Kidney (tissue), 14 donors: Measurements from ENCODE around the gene INPP5A. TPM values are rescaled to one million over a fixed set of nuclear protein-coding genes. Genes with fewer than 3 reads are reported as not detected.
"Not testable (repeated sequence)": the region's sequence is repeated elsewhere in the genome, so short reads cannot be mapped to it uniquely, and the experiment has no call there.

Experiments
- DNase-seq, 5 donors: peaks; one replicate each; pipeline ENCODE4 v3.0.0-alpha.2; 2013 to 2020
- FAIRE-seq: peaks from 2 replicates; lab custom pipeline; 2012; peaks lifted over from hg19 to GRCh38; lab: Jason Lieb, UNC
- H3K27ac ChIP-seq, 2 donors: one replicate each; pipeline ENCODE4 v1.7.0; 2013; ENCODE audit warnings: low read depth in 2 of 2, low read length in 2 of 2, inconsistent platforms in 1 of 2
- H3K27me3 ChIP-seq: one replicate; pipeline ENCODE4 v1.7.1; 2013; ENCODE audit warnings: low read length, inconsistent platforms; ENCODE audit not compliant: control insufficient read depth, insufficient read depth
- H3K36me3 ChIP-seq, 3 donors: one replicate each; pipeline versions ENCODE4 v1.7.0 to v1.7.1; 2013; ENCODE audit warnings: low read length in 3 of 3, control low read depth in 1 of 3, inconsistent platforms in 1 of 3; ENCODE audit not compliant: insufficient read depth in 3 of 3, control insufficient read depth in 2 of 3
- H3K4me1 ChIP-seq, 3 donors: one replicate each; pipeline versions ENCODE4 v1.7.0 to v1.7.1; 2013; ENCODE audit warnings: low read length in 3 of 3, inconsistent platforms in 1 of 3, low read depth in 1 of 3; ENCODE audit not compliant: control insufficient read depth in 2 of 3, insufficient read depth in 2 of 3
- H3K4me3 ChIP-seq, 3 donors: one replicate each; pipeline versions ENCODE4 v1.7.0 to v1.8.1; 2013; ENCODE audit warnings: low read length in 3 of 3, control low read depth in 1 of 3, inconsistent platforms in 1 of 3
- H3K9ac ChIP-seq, 3 donors: one replicate each; pipeline versions ENCODE4 v1.7.0 to v1.7.1; 2013; ENCODE audit warnings: low read length in 3 of 3, control low read depth in 1 of 3, inconsistent platforms in 1 of 3
- H3K9me3 ChIP-seq, 3 donors: one replicate each; pipeline versions ENCODE4 v1.7.0 to v1.7.1; 2013; ENCODE audit warnings: low read length in 3 of 3, control low read depth in 1 of 3, inconsistent platforms in 1 of 3; ENCODE audit not compliant: control insufficient read depth in 2 of 3, insufficient read depth in 1 of 3
- CTCF ChIP-seq: IDR thresholded peaks from 3 replicates; pipeline ENCODE4 v1.5.1; 2012; ENCODE audit warnings: mild to moderate bottlenecking, moderate library complexity, borderline replicate concordance; ENCODE audit not compliant: insufficient read depth; ENCODE audit errors: extremely low read depth
- intact Hi-C: fragments of 100-400 bp; cut with DNase I; formaldehyde crosslinking; loops from one replicate; pipeline ENCODE4 v1.11.1; 2022
- polyA plus RNA-seq: library from polyadenylated mRNA; stranded (reverse); fragments of 350-450 nt; fragmentation: Illumina TruSeq; extraction: RNeasy Lipid Tissue Mini Kit (QIAGEN cat#74804); gene quantifications from one replicate; pipeline ENCODE4 v1.2.3, GENCODE V29; 2014; ENCODE audit warnings: low read depth, low replicate concordance; ENCODE audit not compliant: insufficient read depth
- total RNA-seq: library from RNA; stranded (reverse); fragmentation: NEBNext Ultra II Directional; extraction: Animal tissue kit (Norgen Biotek cat#: 25700); gene quantifications from one replicate; pipeline ENCODE4 v1.2.1, GENCODE V29; 2021
- donor health status: control.
- donor health status: control.
- donor health status: control.
- donor health status: control.
- donor health status: control.
- donor health status: DM: yes; HTN: yes; CAD: no.
- donor health status: Normal renal cell carcinoma (clear cell type).

Gene INPP5A
- total and polyA plus RNA-seq, 2 donors from 2014 or later = 20.8 to 40.3 TPM

- Histone ChIP-seq H3K4me3 (no peak overlapping the region), H3K9me3 (no peaks in the 10 kb centered on the region), H3K27me3 (no peaks in the 10 kb centered on the region), H3K36me3 (no peaks in the 10 kb centered on the region), H3K27ac (no peak overlapping the region), H3K9ac (no peak overlapping the region), H3K4me1 (peaks cover 0 to 9% (median 0%) of the 10 kb centered on the region in 3 donors)
- DNase-seq = peak in 2 of 5 donors; percentile 27 to 55
- intact Hi-C loops = no loop called here
- no peak for TF ChIP-seq CTCF
- FAIRE-seq = no peak
Measured at GRCh38 chr10:132503581-132504421, 33.8 kb upstream of the INPP5A start.

GRCh38 chr10:132504501-132505272 is 32.9 kb upstream of the INPP5A start:
- TF ChIP-seq CTCF = no peak
- intact Hi-C loops = no loop called here
- Histone ChIP-seq H3K4me3 (no peak overlapping the region), H3K27me3 (no peaks in the 10 kb centered on the region), H3K9me3 (no peaks in the 10 kb centered on the region), H3K4me1 (peaks cover 0 to 11% (median 0%) of the 10 kb centered on the region in 3 donors), H3K27ac (no peak overlapping the region), H3K9ac (no peak overlapping the region), H3K36me3 (no peaks in the 10 kb centered on the region)
- FAIRE-seq = no peak
- peak in 2 of 5 donors; percentile 35 to 41 for DNase-seq

GRCh38 chr10:132505546-132505945 is 32.0 kb upstream of the INPP5A start:
- intact Hi-C loops, H3K4me3 ChIP-seq, H3K36me3 ChIP-seq, H3K27ac ChIP-seq, H3K9ac ChIP-seq, H3K9me3 ChIP-seq, FAIRE-seq, H3K27me3 ChIP-seq: not testable (repeated sequence)
- H3K4me1 ChIP-seq = peaks cover 0 to 11% (median 0%) of the 10 kb centered on the region in 3 donors
- peak in 1 of 5 donors; percentile 42 for DNase-seq
